SU-DHL-6 (cell line): ENCODE measurements around the gene GRIK3.

Experiments used
- H2AFZ ChIP-seq: fragments of 200-600 bp; sonication (generic); 2 replicates; pipeline ENCODE4 v1.6.1; 2014; ENCODE audit warnings: low read depth, mild to moderate bottlenecking, moderate library complexity, mixed read lengths, antibody characterized with exemption, low read length; ENCODE audit not compliant: severe bottlenecking
- H3F3A ChIP-seq: fragments of 200-600 bp; shearing (Covaris generic); 2 replicates; pipeline ENCODE4 v1.6.0; 2016; ENCODE audit warnings: antibody characterized with exemption, mild to moderate bottlenecking; ENCODE audit not compliant: insufficient read depth
- H3K27ac ChIP-seq: fragments of 200-600 bp; sonication (generic); 2 replicates; pipeline ENCODE4 v1.5.1; 2016; ENCODE audit warnings: low read depth, mild to moderate bottlenecking, low read length, moderate library complexity, mixed read lengths
- H3K27me3 ChIP-seq: fragments of 200-600 bp; sonication (generic), shearing (Covaris generic); 2 replicates; pipeline ENCODE4 v1.6.0; 2014; ENCODE audit warnings: mild to moderate bottlenecking, low read length
- H3K36me3 ChIP-seq: fragments of 200-600 bp; sonication (generic); 2 replicates; pipeline ENCODE4 v1.6.1; 2014; ENCODE audit warnings: mild to moderate bottlenecking, low read length, mixed read lengths
- H3K4me2 ChIP-seq: fragments of 300-600, 200-600 bp; shearing (Covaris generic), sonication (generic); 2 replicates; pipeline ENCODE4 v1.6.0; 2014; ENCODE audit warnings: low read length, low read depth, mild to moderate bottlenecking; ENCODE audit not compliant: poor library complexity, severe bottlenecking
- H3K4me3 ChIP-seq: fragments of 200-600 bp; sonication (generic); 2 replicates; pipeline ENCODE4 v1.5.1; 2014; ENCODE audit warnings: antibody characterized with exemption, low read length, mild to moderate bottlenecking, mixed read lengths; ENCODE audit not compliant: insufficient read depth, poor library complexity, severe bottlenecking
- H3K79me2 ChIP-seq: fragments of 200-600 bp; sonication (generic); 2 replicates; pipeline ENCODE4 v1.6.1; 2014; ENCODE audit warnings: mild to moderate bottlenecking, low read length, moderate library complexity; ENCODE audit not compliant: insufficient read depth
- H3K9ac ChIP-seq: fragments of 200-600 bp; sonication (generic); 2 replicates; pipeline ENCODE4 v1.7.0; 2014; ENCODE audit warnings: mild to moderate bottlenecking, low read length
- H3K9me2 ChIP-seq: fragments of 200-600 bp; sonication (generic); replicated peaks from 2 replicates; pipeline ENCODE4 v1.6.1; 2014; ENCODE audit warnings: low read length; ENCODE audit not compliant: insufficient read depth
- H3K9me3 ChIP-seq: fragments of 200-600 bp; sonication (generic); 2 replicates; pipeline ENCODE4 v1.6.1; 2014; ENCODE audit warnings: low read length, mixed read lengths; ENCODE audit not compliant: insufficient read depth
- H4K20me1 ChIP-seq: fragments of 200-600 bp; sonication (generic); 2 replicates; pipeline ENCODE4 v1.6.1; 2014; ENCODE audit warnings: low read depth, mild to moderate bottlenecking, antibody characterized with exemption, low read length, moderate library complexity, mixed read lengths
- CTCF ChIP-seq: fragments of 200-600 bp; sonication (generic); IDR thresholded peaks from one replicate; pipeline ENCODE4 v1.5.1; 2017; ENCODE audit warnings: antibody characterized with exemption, mild to moderate bottlenecking, low read length, moderate library complexity; ENCODE audit not compliant: insufficient read depth, poor library complexity, severe bottlenecking
- EZH2phosphoT487 ChIP-seq: fragments of 200-600 bp; sonication (generic), shearing (Covaris generic); conservative IDR thresholded peaks from 2 replicates; pipeline ENCODE4 v1.6.1; 2018; ENCODE audit warnings: mild to moderate bottlenecking, antibody characterized with exemption, low read length, moderate library complexity, mixed read lengths

GRIK3 gene

GRCh38 chr1:36824390-36824861, 209.9 kb downstream of the GRIK3 start:
- Histone ChIP-seq H3K36me3 (no peaks in the 10 kb centered on the region), H3F3A (no peaks in the 10 kb centered on the region), H3K27me3 (no peaks in the 10 kb centered on the region), H3K9me3 (no peaks in the 10 kb centered on the region), H3K4me2 (no peak overlapping the region), H3K9ac (no peak overlapping the region), H2AFZ (no peak overlapping the region), H3K27ac (no peak overlapping the region), H3K4me3 (no peak overlapping the region), H4K20me1 (no peaks in the 10 kb centered on the region), H3K9me2 (no peaks in the 10 kb centered on the region), H3K79me2 (no peaks in the 10 kb centered on the region)
- TF ChIP-seq CTCF (no peak), EZH2phosphoT487 (no peak)

GRCh38 chr1:36822648-36823047, 211.7 kb downstream of the GRIK3 start:
- no peak overlapping the region for H3K4me3 ChIP-seq
- H3K4me2 ChIP-seq, result no peak overlapping the region

GRCh38 chr1:36821386-36821785, 212.9 kb downstream of the GRIK3 start:
- Histone ChIP-seq H4K20me1 (no peaks in the 10 kb centered on the region), H3K79me2 (no peaks in the 10 kb centered on the region), H3F3A (no peaks in the 10 kb centered on the region), H3K27me3 (no peaks in the 10 kb centered on the region), H3K4me2 (no peak overlapping the region), H3K27ac (no peak overlapping the region), H3K4me3 (no peak overlapping the region), H3K36me3 (no peaks in the 10 kb centered on the region), H3K9me3 (no peaks in the 10 kb centered on the region), H2AFZ (no peak overlapping the region), H3K9ac (no peak overlapping the region), H3K9me2 (no peaks in the 10 kb centered on the region)
- TF ChIP-seq EZH2phosphoT487, result no peak
- TF ChIP-seq CTCF, result no peak

More at GRCh38 chr1:36822648-36823047, 211.7 kb downstream of the GRIK3 start:
- H3K36me3 ChIP-seq, result no peaks in the 10 kb centered on the region
- no peak overlapping the region for H2AFZ ChIP-seq
- no peaks in the 10 kb centered on the region for H4K20me1 ChIP-seq
- no peak overlapping the region for H3K9ac ChIP-seq
- TF ChIP-seq EZH2phosphoT487 (no peak), CTCF (no peak)
- no peak overlapping the region for H3K27ac ChIP-seq
- no peaks in the 10 kb centered on the region for H3K79me2 ChIP-seq
- no peaks in the 10 kb centered on the region for H3K9me2 ChIP-seq
- no peaks in the 10 kb centered on the region for H3K9me3 ChIP-seq
- no peaks in the 10 kb centered on the region for H3F3A ChIP-seq
- H3K27me3 ChIP-seq, result no peaks in the 10 kb centered on the region
